Osteoblast (primary cell): ENCODE measurements around the gene TXNL4A. TPM values are rescaled to one million over a fixed set of nuclear protein-coding genes. Genes with fewer than 3 reads are reported as not detected.

Source experiments
- DNase-seq: peaks from one replicate; pipeline ENCODE4 v3.0.0; 2011; ENCODE audit warnings: low spot score, mixed read lengths; ENCODE audit not compliant: insufficient read length; ENCODE audit errors: missing footprints
- H2AFZ ChIP-seq: 2 replicates; pipeline ENCODE4 v1.6.0; 2011; ENCODE audit warnings: mild to moderate bottlenecking, low read length
- H3K27ac ChIP-seq: 2 replicates; pipeline ENCODE4 v1.5.1; 2011; ENCODE audit warnings: mild to moderate bottlenecking, low read depth, low read length, moderate library complexity
- H3K27me3 ChIP-seq: 2 replicates; pipeline ENCODE4 v1.6.0; 2012; ENCODE audit warnings: mild to moderate bottlenecking, control low read depth, inconsistent platforms, low read length, moderate library complexity; ENCODE audit not compliant: insufficient read depth
- H3K36me3 ChIP-seq: 2 replicates; pipeline ENCODE4 v1.5.1; 2011; ENCODE audit warnings: mild to moderate bottlenecking, low read length, control low read depth, moderate library complexity; ENCODE audit not compliant: insufficient read depth
- H3K4me1 ChIP-seq: 2 replicates; pipeline ENCODE4 v1.5.1; 2011; ENCODE audit warnings: mild to moderate bottlenecking, low read length, control low read depth, moderate library complexity; ENCODE audit not compliant: insufficient read depth
- H3K4me2 ChIP-seq: 2 replicates; pipeline ENCODE4 v1.6.0; 2011; ENCODE audit warnings: mild to moderate bottlenecking, low read length; ENCODE audit not compliant: insufficient read depth
- H3K4me3 ChIP-seq: fragments of 200-600 bp; sonication (generic); 3 replicates; pipeline ENCODE4 v1.5.1; 2012; ENCODE audit warnings: mild to moderate bottlenecking, low read length, inconsistent platforms; ENCODE audit not compliant: insufficient read depth
- H3K79me2 ChIP-seq: 2 replicates; pipeline ENCODE4 v1.6.0; 2012; ENCODE audit warnings: mild to moderate bottlenecking, low read length, control low read depth, inconsistent platforms; ENCODE audit not compliant: insufficient read depth
- H3K9me3 ChIP-seq: 2 replicates; pipeline ENCODE4 v1.5.1; 2011; ENCODE audit warnings: low read depth, low read length, control low read depth
- H4K20me1 ChIP-seq: 2 replicates; pipeline ENCODE4 v1.6.0; 2012; ENCODE audit warnings: mild to moderate bottlenecking, low read length, control low read depth; ENCODE audit not compliant: insufficient read depth
- CTCF ChIP-seq: IDR thresholded peaks from 2 replicates; pipeline ENCODE4 v1.5.1; 2011; ENCODE audit warnings: mild to moderate bottlenecking, low read depth, low read length, moderate library complexity; ENCODE audit errors: extremely low read depth
- total RNA-seq: library from RNA; depleted of rRNA; stranded (reverse); fragments of >200 nt; gene quantifications from 2 replicates; pipeline ENCODE4 v1.2.3, GENCODE V29; 2012

Gene TXNL4A
- total RNA-seq, 1 donor: 54.6 TPM

DNA sequence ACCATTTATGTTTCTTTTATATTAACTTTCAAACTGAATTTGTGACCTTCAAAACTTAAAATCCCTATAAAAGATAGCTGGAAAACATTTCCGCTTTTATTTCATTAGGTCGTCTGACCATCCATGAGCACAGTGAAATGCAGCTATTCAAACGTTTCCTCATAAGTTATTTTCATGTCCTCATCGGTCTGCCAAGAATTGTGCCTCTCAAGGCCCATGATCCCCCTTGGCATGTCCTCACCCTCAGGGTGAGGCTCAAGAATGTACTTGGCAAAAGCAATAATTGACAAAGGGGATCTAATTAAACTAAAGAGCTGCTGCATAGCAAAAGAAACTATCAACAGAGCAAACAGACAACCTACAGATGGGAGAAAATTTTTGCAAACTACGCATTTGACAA, 49.3 kb downstream of the TXNL4A start:
- peaks cover 39% of the 10 kb centered on the region for H3K36me3 ChIP-seq
- peak; percentile 71 for DNase-seq
- no peak overlapping the region for H2AFZ ChIP-seq
- H3K9me3 ChIP-seq: no peaks in the 10 kb centered on the region
- no peak overlapping the region for H3K4me2 ChIP-seq
- no peak for TF ChIP-seq CTCF
- no peaks in the 10 kb centered on the region for H3K27me3 ChIP-seq
- no peaks in the 10 kb centered on the region for H3K4me1 ChIP-seq
- no peak overlapping the region for H3K4me3 ChIP-seq
- peaks cover 94% of the 10 kb centered on the region for H3K79me2 ChIP-seq
- no peak overlapping the region for H3K27ac ChIP-seq
- peaks cover 42% of the 10 kb centered on the region for H4K20me1 ChIP-seq

GRCh38 chr18:79938196-79938595, 50.2 kb downstream of the TXNL4A start:
- no peak for TF ChIP-seq CTCF
- Histone ChIP-seq H3K79me2 (peaks cover 93% of the 10 kb centered on the region), H2AFZ (no peak overlapping the region), H3K4me3 (no peak overlapping the region), H4K20me1 (peaks cover 34% of the 10 kb centered on the region), H3K9me3 (no peaks in the 10 kb centered on the region), H3K27ac (no peak overlapping the region), H3K36me3 (peaks cover 43% of the 10 kb centered on the region), H3K4me1 (no peaks in the 10 kb centered on the region), H3K27me3 (no peaks in the 10 kb centered on the region), H3K4me2 (no peak overlapping the region)
- DNase-seq: no peak

DNA sequence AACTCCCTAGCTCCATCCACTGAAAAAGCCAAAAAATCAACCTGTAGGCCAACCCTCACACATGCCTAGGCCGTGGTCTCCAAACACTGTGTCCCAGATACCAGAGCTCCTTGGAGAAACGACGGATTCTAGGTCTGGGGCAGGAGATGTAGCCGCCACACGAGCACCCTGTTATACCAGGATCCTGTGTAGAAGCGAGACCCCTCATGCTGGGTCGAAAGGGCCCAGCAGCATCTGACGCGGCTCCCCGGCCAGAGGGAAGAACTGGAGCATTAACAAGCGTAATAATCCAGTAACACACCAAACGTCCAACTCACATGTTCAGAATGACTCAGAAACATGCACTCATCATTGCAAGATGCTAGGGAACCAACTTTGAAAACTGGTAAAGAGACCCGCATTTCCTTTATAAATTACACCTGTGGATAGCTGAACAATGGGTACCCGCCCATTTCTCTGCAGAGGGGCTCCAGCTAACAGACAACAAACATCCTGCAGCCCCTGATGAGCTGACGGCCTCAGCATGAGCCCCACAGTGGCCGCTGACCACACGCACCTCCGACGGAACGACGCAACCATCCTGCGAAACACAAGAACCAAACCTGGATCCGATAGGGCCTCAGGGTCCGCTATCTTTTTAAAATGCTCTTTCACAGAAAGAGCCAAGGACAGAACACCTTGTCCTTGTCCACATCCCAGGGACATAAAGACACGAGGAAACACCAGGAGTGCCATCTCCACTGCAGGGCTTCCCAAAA, 51.1 kb downstream of the TXNL4A start:
- Histone ChIP-seq H3K79me2 (peaks cover 94% of the 10 kb centered on the region), H3K27me3 (no peaks in the 10 kb centered on the region), H3K27ac (no peak overlapping the region), H3K4me3 (no peak overlapping the region), H3K9me3 (no peaks in the 10 kb centered on the region), H2AFZ (no peak overlapping the region), H3K4me1 (no peaks in the 10 kb centered on the region), H4K20me1 (peaks cover 29% of the 10 kb centered on the region), H3K4me2 (no peak overlapping the region), H3K36me3 (peaks cover 35% of the 10 kb centered on the region)
- no peak for DNase-seq
- no peak for TF ChIP-seq CTCF

DNA sequence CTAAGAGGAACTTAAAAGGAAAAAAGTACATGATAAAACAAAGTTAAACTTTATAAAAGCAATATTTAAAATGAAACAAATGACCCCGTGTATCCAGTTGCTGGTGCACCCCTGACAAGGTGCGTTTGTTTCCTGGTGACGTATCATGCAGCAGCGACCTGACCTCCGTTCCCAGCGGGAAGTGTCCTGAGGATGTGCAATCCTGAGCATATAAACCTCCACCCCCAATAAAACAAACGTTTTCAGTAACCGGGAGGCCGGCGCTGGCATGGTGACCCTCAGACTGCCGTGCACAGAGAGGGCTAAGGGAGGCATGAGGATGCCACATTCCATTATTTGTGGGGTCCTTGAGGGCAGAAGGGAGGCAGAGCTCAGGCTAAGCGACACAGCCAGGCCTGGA, 51.7 kb downstream of the TXNL4A start:
- no peak for TF ChIP-seq CTCF
- H3K9me3 ChIP-seq: no peaks in the 10 kb centered on the region
- peaks cover 93% of the 10 kb centered on the region for H3K79me2 ChIP-seq
- DNase-seq: peak; percentile 22
- no peaks in the 10 kb centered on the region for H3K27me3 ChIP-seq
- H3K27ac ChIP-seq: no peak overlapping the region
- H3K4me3 ChIP-seq: no peak overlapping the region
- H3K36me3 ChIP-seq: peaks cover 28% of the 10 kb centered on the region
- peaks cover 29% of the 10 kb centered on the region for H4K20me1 ChIP-seq
- H3K4me1 ChIP-seq: no peaks in the 10 kb centered on the region
- H2AFZ ChIP-seq: no peak overlapping the region
- H3K4me2 ChIP-seq: no peak overlapping the region
